Measurements from ENCODE around the gene HEBP2. TPM values are rescaled to one million over a fixed set of nuclear protein-coding genes. Genes with fewer than 3 reads are reported as not detected.
A peak's percentile ranks its signal among the peaks of the same experiment; 100 is the strongest.

The HEBP2 gene
- total RNA-seq, 2 donors from 2014 or later = 61.0 to 78.9 TPM

DNA sequence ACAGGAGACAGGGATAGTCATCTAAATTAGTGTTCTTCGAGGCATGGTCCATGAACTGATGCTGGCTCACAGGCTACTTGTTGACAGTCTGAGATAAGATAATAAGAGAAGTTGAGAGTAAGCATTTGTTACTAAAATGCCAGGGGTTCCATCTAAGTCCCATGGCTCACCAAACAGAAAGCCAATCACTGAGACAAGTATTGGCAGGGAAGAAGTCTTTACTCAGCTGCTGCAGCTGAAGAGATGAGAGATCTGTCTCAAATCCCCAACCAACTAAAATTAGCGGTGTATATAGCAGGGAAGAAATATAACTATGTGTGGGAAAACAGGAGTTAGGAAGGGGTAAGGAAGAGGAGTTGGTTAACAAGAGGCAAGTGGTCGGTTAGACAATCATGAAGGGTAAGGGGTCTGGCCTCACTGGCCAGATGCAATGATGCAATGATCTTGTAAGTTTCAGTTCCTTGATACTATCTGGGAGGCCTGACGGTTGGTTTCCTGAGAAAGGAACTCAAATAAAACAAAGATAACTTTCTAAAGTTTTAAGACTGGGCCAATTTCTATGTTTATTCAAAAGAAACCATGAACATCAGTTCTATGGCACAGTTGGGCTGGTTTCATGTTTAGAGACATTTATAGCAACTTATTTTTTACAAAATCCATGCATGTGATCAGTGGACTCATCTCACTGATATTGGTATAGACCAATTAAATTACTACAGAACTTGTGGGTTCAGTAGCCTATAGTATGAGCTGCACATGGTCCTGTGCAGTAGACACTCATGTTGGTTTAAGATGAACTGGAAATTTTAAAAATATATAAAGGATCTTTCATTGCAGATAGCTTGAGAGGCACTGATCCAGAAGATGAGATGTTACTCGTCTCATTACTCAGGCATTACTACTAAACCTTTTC lies 9.9 kb upstream of the HEBP2 start:
- intact Hi-C loops (cut with DNase I) = no loop called here
- no peak for DNase-seq (ENCODE audit: low spot score)

GRCh38 chr6:138396709-138397108 lies 7.3 kb upstream of the HEBP2 start:
- intact Hi-C loops (cut with DNase I) = no loop called here
- DNase-seq (ENCODE audit: low spot score) = no peak

GRCh38 chr6:138397128-138398122 lies 6.6 kb upstream of the HEBP2 start:
- intact Hi-C loops (cut with DNase I) = no loop called here
- no peak for DNase-seq (ENCODE audit: low spot score)

DNA sequence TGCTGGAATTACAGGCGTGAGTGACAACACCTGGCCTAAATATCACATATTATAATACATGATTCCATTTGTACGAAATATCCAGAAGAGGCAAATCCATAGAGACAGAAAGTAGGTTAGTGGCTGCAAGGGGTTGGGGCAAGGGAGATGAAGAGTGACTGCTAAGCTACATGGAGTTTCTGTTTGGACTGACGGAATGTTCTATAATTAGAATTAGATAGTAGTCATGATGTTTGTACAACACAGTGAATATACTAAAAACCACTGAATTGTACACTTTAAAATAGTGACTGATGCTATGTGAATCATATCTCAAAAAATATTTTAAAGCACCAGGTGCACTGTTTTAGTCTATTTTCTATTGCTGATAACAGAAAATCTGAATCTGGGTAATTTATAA lies 3.7 kb upstream of the HEBP2 start:
- DNase-seq (ENCODE audit: low spot score) = no peak
- intact Hi-C loops (cut with DNase I) = loop anchor here (10.0 kb wide), 2 partner anchors 286 to 726 kb away; no protein-coding TSS in a partner anchor

GRCh38 chr6:138401960-138402837 lies 1.8 kb upstream of the HEBP2 start:
- no peak for DNase-seq (ENCODE audit: low spot score)
- intact Hi-C loops (cut with DNase I) = loop anchor here (10.0 kb wide), 2 partner anchors 287 to 727 kb away; no protein-coding TSS in a partner anchor

DNA sequence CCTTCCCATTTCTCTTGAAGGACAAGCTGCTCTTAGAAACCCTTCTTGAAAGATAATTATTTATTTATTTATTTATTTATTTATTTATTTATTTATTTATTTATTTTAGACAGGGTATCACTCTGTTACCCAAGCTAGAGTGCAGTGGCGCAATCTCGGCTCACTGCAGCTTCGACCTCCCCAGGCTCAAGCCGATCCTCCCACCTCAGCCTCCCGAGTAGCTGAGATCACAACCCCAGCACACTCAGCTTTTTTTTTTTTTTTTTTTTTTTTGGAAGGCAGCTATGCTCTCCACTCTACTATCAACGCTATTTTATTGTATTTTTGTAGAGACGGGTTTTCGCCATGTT lies 1.2 kb upstream of the HEBP2 start:
- intact Hi-C loops (cut with DNase I) = loop anchor here (10.0 kb wide), 2 partner anchors 288 to 728 kb away; no protein-coding TSS in a partner anchor
- no peak for DNase-seq (ENCODE audit: low spot score)

DNA sequence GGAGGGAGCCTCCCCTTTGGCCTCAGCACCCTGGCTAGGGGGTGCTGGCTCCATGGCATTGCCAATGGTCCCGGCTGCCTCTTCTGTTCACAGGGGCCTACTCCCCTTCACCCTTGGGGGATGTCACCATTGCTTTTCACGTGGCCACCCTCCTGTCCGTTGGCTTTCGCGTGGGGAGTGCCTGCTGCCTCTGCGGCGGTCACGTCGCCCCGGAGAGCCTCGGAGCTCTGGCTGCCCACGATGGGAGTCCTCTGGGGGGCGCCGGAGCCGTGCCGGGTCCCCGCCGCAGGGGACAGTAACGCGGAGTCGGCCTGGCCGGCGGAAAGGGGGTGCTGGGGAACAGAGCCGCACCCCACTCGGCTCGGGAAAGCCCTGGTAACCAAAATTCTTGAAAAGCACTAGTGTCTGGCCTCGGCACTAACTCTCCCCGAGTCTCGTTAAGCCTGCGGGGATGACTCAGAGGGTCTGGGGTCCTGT lies 661 bp upstream of the HEBP2 start:
- intact Hi-C loops (cut with DNase I) = loop anchor here (10.0 kb wide), 2 partner anchors 289 to 729 kb away; no protein-coding TSS in a partner anchor
- peak; percentile 83 for DNase-seq (ENCODE audit: low spot score)

- intact Hi-C loops (cut with DNase I) = loop anchor here (10.0 kb wide), 2 partner anchors 290 to 730 kb away; no protein-coding TSS in a partner anchor
- peak; percentile 82 for DNase-seq (ENCODE audit: low spot score)
Measured at GRCh38 chr6:138404666-138405337, 779 bp downstream of the HEBP2 start.

DNA sequence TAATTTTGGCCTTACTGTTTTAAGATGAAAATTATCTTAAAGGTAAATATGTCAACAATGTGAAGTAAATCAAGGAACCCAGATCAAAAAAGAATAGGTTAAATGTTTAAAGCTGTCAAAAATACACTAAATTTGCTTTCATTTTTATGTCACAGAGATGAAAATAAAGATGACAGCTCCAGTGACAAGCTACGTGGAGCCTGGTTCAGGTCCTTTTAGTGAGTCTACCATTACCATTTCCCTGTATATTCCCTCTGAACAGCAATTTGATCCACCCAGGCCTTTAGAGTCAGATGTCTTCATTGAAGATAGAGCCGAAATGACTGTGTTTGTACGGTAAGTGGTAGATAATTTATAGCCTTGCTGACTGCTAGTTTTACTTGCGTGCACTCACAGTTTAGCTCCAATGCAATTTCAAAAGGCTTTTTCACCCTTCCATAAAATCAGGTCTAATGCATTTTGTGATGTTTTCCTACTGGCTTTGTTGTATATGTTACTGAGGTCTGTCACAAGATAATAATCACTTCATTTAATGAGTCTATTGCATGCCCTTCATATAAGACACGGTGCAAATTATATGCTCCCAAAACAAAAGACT lies 1.9 kb downstream of the HEBP2 start:
- intact Hi-C loops (cut with DNase I) = loop anchor here (10.0 kb wide), 2 partner anchors 291 to 731 kb away; no protein-coding TSS in a partner anchor
- no peak for DNase-seq (ENCODE audit: low spot score)

- intact Hi-C loops (cut with DNase I) = loop anchor here (10.0 kb wide), 2 partner anchors 292 to 732 kb away; no protein-coding TSS in a partner anchor
- no peak for DNase-seq (ENCODE audit: low spot score)
Measured at GRCh38 chr6:138406443-138406842, 2.4 kb downstream of the HEBP2 start.

DNA sequence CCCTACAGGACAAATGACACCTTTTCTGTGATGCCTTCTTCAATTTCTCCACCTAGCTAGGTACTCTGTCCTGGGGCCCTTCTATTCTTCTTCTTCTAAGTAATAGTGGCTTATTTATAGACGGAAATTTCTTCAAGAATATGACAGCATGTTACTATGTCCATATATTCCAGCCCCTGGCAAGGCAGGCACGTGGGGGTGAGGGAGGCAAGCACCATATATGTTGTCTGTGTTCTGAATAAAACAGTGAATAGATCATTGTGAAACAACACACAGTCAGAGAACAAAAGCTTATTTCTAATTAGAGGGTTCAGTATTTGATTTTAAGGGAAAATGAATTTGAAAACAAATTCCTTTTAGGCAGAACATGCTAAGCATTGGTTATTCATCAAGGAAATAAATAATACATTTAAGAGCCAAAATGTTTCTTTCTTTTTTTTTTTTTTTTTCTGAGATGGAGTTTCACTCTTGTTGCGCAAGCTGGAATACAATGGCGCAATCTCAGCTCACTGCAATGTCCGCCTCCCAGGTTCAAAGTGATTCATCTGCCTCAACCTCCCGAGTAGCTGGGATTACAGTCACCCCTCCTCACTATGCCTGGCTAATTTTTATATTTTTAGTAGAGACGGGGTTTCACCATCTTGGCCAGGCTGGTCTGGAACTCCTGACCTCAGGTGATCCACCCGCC lies 6.2 kb downstream of the HEBP2 start:
- DNase-seq (ENCODE audit: low spot score) = no peak
- intact Hi-C loops (cut with DNase I) = no loop called here

GRCh38 chr6:138410972-138411880 lies 7.2 kb downstream of the HEBP2 start:
- DNase-seq (ENCODE audit: low spot score) = no peak
- intact Hi-C loops (cut with DNase I) = no loop called here

DNA sequence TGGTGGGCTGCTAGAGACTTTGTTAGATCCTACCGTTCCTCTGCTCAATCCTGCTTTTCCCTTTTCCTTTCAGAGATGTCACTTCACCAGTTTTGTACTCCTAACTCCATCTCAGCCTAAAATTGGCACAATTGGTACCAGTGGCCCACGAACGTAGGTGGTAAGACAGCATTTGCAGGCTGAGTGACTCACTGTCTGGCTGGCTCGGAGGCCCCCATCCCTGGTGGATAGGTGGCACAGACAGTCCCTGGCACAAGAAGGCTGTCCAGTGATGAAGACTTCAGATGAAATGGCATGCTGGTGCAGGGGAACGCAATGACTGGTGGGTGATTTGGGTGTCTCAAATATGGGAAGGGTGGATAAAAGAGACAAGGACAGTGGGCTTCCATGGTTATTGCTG lies 11.1 kb downstream of the HEBP2 start:
- intact Hi-C loops (cut with DNase I) = no loop called here

GRCh38 chr6:138416206-138416605 lies 12.2 kb downstream of the HEBP2 start:
- intact Hi-C loops (cut with DNase I) = no loop called here
- no peak for DNase-seq (ENCODE audit: low spot score)

More for the DNA sequence above, 11.1 kb downstream of the HEBP2 start:
- DNase-seq (ENCODE audit: low spot score) = no peak

GRCh38 chr6:138417493-138418117 lies 13.6 kb downstream of the HEBP2 start:
- DNase-seq (ENCODE audit: low spot score) = no peak
- intact Hi-C loops (cut with DNase I) = no loop called here

Data from posterior vena cava (tissue), 2 donors.